KOPT-K1 (cell line): ENCODE measurements around the gene ACTL6B.

Source experiments
- H3K27ac ChIP-seq: fragments of 200-600 bp; sonication (generic); 2 replicates; pipeline ENCODE4 v1.5.1; 2016; ENCODE audit warnings: antibody characterized with exemption, mild to moderate bottlenecking, low read depth, low read length; ENCODE audit not compliant: poor library complexity, severe bottlenecking
- H3K36me3 ChIP-seq: fragments of 200-600 bp; sonication (generic); 2 replicates; pipeline ENCODE4 v1.5.1; 2017; ENCODE audit warnings: antibody characterized with exemption, mild to moderate bottlenecking, low read length, moderate library complexity; ENCODE audit not compliant: insufficient read depth
- H3K9me3 ChIP-seq: fragments of 200-600 bp; sonication (generic); 2 replicates; pipeline ENCODE4 v1.5.1; 2017; ENCODE audit warnings: antibody characterized with exemption, low read length, mild to moderate bottlenecking; ENCODE audit not compliant: insufficient read depth, poor library complexity, severe bottlenecking

Gene ACTL6B

DNA sequence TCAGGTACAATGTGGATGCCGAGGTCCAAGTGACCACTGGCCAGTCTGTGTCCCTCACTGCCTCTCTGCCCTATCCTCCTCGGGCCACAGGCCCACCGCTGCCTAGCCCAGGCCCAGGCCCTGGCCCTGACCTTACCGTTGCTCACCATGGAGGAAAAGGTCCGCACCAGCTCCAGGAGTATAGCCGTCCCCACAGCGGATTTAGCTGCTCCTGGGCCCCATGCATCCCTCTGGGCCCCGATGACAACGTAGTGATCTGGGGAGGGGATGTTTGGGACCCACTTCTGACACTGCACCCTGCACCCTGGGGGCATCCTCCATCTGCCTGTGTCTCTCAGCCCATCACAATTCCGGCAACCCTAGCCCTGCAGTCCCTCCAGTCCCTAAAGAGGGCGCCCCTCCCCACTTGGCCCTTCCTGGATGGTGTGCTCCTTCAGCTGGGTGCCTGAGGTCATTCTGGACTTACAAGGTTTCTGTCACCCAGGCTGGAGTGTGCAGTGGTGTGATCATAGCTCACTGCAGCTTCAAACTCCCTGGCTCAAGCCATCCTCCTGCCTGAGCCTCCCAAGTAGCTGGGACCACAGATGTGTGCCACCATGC, 27.0 kb downstream of the ACTL6B start:
- no peaks in the 10 kb centered on the region for H3K36me3 ChIP-seq
- H3K9me3 ChIP-seq: no peaks in the 10 kb centered on the region
- H3K27ac ChIP-seq: no peak overlapping the region

DNA sequence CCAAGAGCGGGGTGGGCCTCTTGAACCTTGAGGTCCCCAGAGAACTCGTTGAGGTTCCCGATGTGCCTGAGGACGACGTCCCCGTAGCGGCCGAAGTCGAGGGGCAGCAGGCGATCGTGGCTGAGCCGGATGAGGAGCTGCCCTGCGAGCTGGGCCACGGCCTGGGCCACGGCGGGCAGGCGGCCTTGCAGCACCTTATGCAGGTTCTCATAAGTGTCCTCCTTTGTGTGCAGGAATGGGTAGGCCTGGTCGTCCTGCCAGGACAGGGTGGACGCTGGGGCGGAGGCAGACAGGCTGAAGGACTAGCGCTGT, 29.1 kb downstream of the ACTL6B start:
- no peaks in the 10 kb centered on the region for H3K36me3 ChIP-seq
- peak overlapping the region; percentile 65 for H3K27ac ChIP-seq

DNA sequence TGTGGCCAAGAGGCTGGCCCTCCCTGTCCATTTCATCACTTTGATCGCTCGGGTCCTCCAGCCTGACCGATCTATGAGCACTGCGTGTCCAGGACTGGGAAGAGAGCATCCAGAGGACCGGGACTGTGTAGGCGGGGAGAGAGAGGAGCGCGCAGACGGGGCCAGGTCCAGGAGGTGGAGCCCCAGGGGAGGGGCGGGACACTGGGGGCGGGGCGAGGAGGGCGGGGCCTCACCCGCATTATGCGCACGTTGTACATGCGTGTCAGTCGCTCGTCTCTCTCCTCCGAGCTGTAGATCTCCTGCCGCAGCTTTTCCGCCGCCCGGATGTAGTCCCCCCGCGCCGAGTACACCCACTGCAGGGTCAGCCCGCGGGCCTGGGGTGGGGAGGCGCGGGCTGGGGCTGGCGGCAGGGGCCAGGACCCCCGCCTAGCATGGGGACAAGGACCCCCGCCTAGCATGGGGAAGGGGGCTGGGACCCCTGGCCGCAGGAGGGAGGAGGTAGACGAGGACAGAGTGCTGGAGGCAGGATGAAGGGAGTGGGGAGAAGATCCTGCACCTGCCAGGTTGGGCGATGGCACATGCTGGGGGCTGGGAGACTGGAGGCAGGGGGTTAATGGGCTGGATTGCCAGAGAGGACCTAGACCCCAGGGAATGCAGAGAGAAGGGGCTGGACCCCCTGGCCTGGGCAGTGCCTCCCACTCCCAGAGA, 29.6 kb downstream of the ACTL6B start:
- Histone ChIP-seq H3K9me3 (no peaks in the 10 kb centered on the region), H3K36me3 (no peaks in the 10 kb centered on the region), H3K27ac (peak overlapping the region; percentile 65)

More for the DNA sequence above, 29.1 kb downstream of the ACTL6B start:
- no peaks in the 10 kb centered on the region for H3K9me3 ChIP-seq

DNA sequence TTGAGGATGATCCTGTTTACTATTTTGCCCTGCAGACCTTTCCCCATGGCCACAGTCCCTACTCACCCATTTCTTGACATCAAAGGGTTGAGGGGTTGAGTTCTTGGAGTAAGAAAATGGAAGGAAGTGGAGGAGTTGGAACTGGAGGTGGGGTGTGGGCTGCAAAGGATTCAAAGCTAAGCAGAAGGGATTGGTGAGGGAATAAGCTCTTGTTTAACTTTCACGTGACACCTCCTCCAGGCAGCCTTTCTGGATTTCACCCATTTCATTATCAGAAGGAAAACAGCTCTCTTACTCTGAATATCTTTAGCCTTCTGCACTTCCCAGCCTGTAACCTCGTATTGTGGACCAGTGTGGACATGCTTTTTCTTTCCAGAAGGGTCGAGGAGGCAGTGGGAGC, 30.2 kb downstream of the ACTL6B start:
- Histone ChIP-seq H3K9me3 (no peaks in the 10 kb centered on the region), H3K36me3 (no peaks in the 10 kb centered on the region), H3K27ac (no peak overlapping the region)

DNA sequence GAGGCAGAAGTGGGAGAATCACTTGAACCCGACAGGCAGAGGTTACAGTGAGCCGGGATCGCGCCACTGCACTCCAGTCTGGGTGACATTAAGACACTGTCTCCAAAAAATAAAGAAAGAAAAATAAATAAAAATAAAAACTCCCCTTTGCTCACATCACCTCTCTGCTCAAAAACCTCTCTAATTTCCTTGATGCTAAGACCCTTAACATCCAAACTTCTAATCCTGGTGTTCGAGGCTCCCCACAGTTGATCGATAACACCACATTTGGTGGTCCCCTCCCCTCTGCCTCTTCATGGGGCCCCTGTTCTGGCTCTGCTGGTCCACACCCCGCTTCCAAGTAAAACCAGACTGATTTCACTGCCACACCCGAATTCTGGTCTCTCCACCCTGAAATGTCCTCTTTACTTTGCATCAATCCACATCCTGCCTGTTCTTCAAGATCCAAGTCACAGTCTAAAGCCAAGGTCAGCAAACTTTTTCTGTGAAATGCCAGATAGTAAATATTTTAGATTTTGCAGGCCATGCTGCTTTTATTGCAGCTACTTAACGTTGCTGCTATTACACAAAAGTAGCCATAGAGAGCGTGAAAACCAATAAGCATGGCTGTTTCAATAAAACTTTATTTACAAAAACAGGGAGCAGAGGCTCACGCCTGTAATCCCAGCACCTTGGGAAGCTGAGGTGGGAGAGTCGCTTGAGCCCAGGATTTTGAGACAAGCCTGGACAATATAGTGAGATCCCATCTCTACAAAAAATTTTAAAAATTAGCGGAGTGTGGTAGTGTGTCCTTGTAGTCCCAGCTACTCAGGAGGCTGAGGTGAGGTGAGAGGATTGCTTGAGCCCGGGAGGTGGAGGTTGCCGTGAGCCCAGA, 32.1 kb downstream of the ACTL6B start:
- no peaks in the 10 kb centered on the region for H3K9me3 ChIP-seq
- no peaks in the 10 kb centered on the region for H3K36me3 ChIP-seq
- no peak overlapping the region for H3K27ac ChIP-seq

DNA sequence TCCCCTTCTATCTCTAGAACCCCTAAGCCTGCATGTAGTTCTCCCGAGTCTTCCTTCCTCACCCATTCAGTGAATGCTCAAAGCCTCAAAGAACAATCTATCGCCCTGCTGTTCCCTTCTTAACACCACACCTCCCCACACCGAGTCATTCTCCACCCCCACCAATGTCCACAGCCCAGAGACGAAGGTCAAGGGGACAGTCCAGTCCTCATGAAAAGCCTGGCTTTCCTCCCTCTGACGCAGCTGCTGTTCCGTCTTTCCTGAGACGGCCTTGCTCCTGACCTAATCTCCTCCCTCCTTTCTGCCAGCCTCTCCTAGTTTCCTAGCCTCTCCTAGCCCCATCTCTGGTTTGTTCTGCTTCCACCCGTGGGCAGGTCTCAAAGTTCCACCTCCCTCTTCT, 34.7 kb downstream of the ACTL6B start:
- Histone ChIP-seq H3K9me3 (no peaks in the 10 kb centered on the region), H3K36me3 (no peaks in the 10 kb centered on the region), H3K27ac (no peak overlapping the region)

DNA sequence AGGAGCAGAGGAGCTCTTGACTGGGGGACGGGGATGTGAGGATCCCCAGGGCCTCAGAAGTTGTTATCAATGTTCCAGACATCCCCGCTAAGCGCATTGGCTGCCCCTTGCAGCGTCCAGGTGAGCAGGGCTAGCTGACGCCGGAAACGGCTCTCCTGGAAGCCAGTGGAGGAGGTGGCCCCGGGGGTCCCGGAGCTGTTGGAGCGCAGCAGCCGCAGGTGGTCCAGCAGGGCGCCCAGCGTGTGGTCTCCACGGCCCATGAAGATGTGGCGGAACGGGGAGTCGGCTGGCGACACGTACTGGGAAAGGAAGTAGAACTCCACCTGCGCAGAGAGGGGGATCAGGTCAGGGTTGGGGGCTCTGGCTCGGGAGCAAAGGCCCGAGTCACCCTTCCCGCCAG, 35.4 kb downstream of the ACTL6B start:
- no peaks in the 10 kb centered on the region for H3K9me3 ChIP-seq
- H3K36me3 ChIP-seq: no peaks in the 10 kb centered on the region
- H3K27ac ChIP-seq: no peak overlapping the region

DNA sequence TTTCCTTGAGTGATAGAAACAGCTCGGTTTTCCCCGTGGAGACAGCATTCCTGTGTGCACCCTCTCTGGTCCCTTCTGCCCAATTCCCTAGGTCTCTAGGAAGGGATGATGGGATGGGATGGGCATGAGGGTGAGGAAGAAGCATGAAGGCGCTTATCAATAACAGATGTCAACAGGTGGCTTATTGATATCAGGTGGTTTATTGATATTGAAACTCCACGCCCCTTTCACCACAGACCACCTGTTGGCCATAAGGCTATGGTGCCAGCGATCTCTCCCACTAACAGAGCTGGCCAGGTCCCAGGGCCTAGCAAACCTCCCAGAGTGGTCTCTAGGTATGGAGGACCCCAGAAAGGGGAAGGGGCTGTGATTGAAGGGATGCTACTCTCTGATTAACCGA, 36.0 kb downstream of the ACTL6B start:
- no peaks in the 10 kb centered on the region for H3K36me3 ChIP-seq
- H3K9me3 ChIP-seq: no peaks in the 10 kb centered on the region
- H3K27ac ChIP-seq: no peak overlapping the region

DNA sequence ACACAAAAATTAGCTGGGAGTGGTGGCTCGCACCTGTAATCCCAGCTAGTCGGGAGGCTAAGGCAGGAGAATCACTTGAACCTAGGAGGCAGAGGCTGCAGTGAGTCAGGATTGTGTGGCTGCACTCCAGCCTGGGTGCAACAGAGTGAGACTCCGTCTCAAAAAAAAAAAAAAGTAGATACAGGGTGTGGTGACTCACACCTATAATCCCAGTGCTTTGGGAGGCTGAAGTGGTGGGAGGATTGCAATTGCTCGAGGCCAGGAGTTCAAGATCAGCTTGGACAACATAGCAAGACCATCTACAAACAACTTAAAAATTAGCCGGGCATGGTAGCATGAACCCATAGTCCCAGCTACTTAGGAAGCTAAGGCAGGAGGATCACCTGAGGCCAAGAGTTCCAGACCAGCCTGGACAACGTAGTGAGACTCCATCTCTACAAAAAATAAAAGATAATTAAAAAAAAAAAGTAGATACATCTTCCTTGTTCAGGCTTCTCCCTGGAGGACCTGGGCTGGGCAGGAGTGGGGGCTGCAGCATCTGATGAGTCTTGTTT, 41.9 kb downstream of the ACTL6B start:
- Histone ChIP-seq H3K27ac (no peak overlapping the region), H3K36me3 (no peaks in the 10 kb centered on the region), H3K9me3 (no peaks in the 10 kb centered on the region)

DNA sequence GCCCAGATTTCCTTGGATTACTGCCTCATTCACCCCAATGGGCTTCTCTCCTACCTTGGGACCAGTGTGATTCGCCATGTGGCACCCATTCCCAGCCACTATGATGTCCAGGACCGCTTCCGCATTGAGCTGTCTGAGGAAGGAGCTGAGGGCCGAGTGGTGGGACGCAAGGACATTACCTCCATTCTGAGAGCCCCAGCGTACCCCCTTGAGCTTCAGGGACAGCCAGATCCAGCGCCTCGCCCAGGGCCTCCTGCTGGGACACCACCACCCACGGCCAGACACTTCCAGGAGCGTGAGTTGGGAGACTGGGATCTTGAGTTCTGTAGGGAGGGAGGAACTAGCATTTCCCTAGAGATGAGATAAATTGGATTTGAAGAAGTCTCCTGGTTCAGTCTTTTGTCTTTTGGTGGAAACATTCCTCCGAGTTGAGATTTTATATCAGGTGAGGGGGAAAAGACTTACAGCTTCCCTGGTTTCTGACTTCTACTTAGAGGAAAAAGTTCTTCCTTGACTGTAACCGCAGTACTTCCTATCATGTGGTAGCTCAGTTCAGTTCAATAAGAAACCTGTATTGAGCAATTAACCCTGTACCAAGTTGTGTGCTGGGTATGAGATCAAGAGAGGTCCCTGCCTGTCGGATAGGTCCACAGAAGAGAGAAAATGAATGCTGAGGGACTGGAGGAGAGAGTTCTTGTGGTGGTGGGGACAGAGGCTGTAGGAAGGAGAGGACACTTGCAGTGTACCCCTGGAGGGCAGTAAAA, 42.7 kb downstream of the ACTL6B start:
- Histone ChIP-seq H3K36me3 (no peaks in the 10 kb centered on the region), H3K27ac (no peak overlapping the region), H3K9me3 (no peaks in the 10 kb centered on the region)

DNA sequence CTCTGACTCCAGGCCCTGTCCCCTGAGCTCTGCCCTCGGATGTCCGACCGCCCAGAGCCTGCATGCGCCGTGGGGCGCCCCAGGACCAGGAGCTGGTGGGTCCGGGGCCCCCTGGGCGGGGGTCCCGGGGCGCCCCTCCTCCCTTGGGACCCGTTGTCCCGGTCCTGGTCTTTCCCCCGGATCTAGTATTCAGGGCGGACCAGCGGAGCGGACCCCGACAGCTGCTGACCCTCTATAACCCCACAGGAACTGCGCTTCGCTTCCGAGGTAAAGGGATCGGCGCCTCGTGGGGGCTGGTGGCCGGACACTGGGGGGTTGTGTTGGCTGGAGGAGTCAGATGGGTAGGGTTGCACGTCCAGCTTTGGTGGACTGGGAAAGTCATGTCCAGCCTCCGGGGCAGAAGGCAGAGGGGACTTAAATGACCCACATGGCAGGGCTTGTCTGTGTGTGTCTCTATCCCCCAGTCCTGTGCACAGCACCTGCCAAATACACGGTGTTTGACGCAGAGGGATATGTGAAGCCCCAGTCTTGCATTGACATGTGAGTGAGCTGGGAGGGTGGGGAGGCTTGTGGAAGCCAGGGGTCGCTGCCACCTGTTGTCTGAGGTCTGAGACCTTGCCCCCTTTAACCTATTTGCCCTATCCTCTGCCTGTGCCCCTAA, 43.4 kb downstream of the ACTL6B start:
- Histone ChIP-seq H3K9me3 (no peaks in the 10 kb centered on the region), H3K36me3 (no peaks in the 10 kb centered on the region), H3K27ac (peak overlapping the region; percentile 90)

DNA sequence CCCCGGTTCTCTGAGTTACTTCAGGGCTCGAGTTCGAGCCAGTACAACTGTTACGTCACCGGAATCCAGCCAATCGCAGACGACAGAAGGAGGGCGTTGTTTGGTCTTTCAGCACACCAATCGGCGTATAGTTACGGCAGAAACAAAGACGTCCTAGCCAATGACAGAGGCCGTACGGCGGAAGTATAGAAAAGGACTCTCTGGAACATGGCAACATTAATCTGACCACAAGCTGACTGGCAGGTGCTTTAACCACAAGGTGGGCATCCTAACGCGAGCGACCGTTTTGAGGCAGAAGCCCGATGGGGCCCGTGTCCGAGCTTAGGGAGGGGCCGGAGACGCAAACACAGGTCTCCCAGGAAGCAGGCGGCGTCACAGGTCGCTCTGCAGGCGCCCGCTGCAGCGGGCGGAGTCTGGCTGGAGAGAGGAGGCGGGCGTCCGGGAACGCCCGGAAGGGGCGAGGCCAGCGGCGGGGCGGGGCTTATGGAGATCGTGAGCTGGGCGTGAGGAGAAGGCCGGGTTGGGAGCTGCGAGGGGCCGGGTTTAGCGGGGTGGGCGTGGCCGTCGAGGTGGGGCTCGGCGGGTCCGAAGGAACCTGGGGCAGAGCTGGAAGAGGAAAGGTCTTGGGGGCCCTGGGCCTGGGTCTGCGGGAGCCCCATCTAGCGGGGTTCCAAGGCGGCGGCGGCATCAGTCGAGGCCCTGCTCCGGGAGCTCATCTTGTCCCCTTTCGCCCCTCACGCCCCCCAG, 44.1 kb downstream of the ACTL6B start, which contains the start of gene MOSPD3:
TSS of gene MOSPD3 (plus strand) at position 558 of the 747 bp plus-strand sequence. CDS start 252 bp downstream, outside the sequence.
- Histone ChIP-seq H3K27ac (peak within 1 kb of the TSS; percentile 90), H3K36me3 (no peaks in the 10 kb centered on the region), H3K9me3 (no peaks in the 10 kb centered on the region)

DNA sequence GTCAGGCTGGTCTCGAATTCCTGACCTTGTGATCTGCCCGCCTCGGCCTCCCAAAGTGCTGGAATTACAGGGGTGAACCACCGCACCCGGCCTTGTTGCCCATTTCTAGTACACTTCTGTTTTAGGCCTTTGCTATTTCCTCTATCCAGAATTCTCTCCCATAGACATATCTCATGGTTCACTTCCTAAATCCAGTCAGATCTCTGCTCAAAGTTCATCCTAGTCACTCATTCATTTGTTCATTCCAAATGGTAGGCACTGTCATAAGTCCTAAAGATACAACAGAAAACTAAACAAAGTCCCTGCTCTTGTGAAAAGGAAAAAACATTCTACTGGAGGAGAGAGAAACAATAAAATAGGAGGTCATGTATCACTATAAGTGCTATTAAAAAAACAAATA, 46.3 kb downstream of the ACTL6B start:
- no peaks in the 10 kb centered on the region for H3K36me3 ChIP-seq

DNA sequence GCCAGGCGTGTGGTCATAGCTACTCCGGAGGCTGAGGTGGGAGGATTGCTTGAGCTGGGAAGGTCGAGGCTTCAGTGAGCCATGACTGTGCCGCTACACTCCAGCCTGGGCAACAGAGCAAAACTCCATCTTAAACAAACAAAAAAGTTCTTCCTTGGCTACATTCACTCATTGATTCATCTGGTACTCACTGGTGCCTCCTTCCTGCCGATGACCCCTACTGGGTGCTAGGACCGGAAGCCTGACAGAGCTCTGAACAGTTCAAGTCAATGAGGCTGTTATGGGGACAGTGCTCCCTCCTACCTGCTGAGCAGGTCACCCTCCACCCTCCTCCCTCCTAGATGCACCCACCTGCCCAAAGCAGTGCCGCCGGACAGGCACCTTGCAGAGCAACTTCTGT, 49.1 kb downstream of the ACTL6B start:
- Histone ChIP-seq H3K36me3 (no peaks in the 10 kb centered on the region), H3K27ac (no peak overlapping the region), H3K9me3 (no peaks in the 10 kb centered on the region)

More for the DNA sequence above, 46.3 kb downstream of the ACTL6B start:
- H3K27ac ChIP-seq: no peak overlapping the region
- no peaks in the 10 kb centered on the region for H3K9me3 ChIP-seq
